Panc1 (cell line): Measurements from ENCODE around the gene RUVBL1. TPM values are rescaled to one million over a fixed set of nuclear protein-coding genes. Genes with fewer than 3 reads are reported as not detected.

ENCODE experiments used
- ATAC-seq: fragments of 200-7000 bp; cut with Tn5 transposase; 2 replicates; pipeline ENCODE4 v1.9.1; 2020; ENCODE audit warnings: mild to moderate bottlenecking, moderate library complexity
- BruUV-seq: library from RNA; stranded (reverse); fragments of 400-500 nt; replicated peaks from 2 replicates; lab custom pipeline; 2021; lab: Mats Ljungman, UMichigan
- CTCF ChIA-PET: fragments of 300-600 bp; sonication (Branson Sonifier 250); formaldehyde crosslinking; loops from one replicate; lab custom pipeline; 2022; ENCODE audit warnings: antibody characterized with exemption; lab: Charles Lee
- POLR2A ChIA-PET: fragments of 300-600 bp; sonication (Branson Sonifier 250); formaldehyde crosslinking; loops from one replicate; lab custom pipeline; 2022; ENCODE audit warnings: antibody characterized with exemption; lab: Charles Lee
- DNase-seq: peaks from one replicate; pipeline ENCODE4 v3.0.0-alpha.2; 2010; ENCODE audit warnings: low read depth, low spot score
- H3K27ac ChIP-seq: 2 replicates; pipeline ENCODE4 v1.5.1; 2011; ENCODE audit warnings: mild to moderate bottlenecking, low read length, inconsistent platforms
- H3K27me3 ChIP-seq: fragments of 200-500 bp; sonication (Bioruptor generic); 2 replicates; pipeline ENCODE4 v1.6.0; 2014; ENCODE audit warnings: low read length, inconsistent platforms; ENCODE audit not compliant: control insufficient read depth, insufficient read depth
- H3K36me3 ChIP-seq: fragments of 200-500 bp; sonication (Bioruptor generic); 2 replicates; pipeline ENCODE4 v1.5.1; 2014; ENCODE audit warnings: inconsistent platforms, mild to moderate bottlenecking, low read length, moderate library complexity; ENCODE audit not compliant: control insufficient read depth, insufficient read depth
- H3K4me1 ChIP-seq: 2 replicates; pipeline ENCODE4 v1.5.1; 2011; ENCODE audit warnings: inconsistent platforms, mild to moderate bottlenecking, low read length, moderate library complexity; ENCODE audit not compliant: control insufficient read depth, insufficient read depth
- H3K4me3 ChIP-seq, 2 experiments: 2 replicates each; pipeline ENCODE4 v1.5.1; 2011 to 2012; ENCODE audit warnings: low read depth in 2 of 2, low read length in 2 of 2, mild to moderate bottlenecking in 2 of 2, inconsistent platforms in 1 of 2, moderate library complexity in 1 of 2
- H3K9me3 ChIP-seq: fragments of 200-500 bp; sonication (Bioruptor generic); 2 replicates; pipeline ENCODE4 v1.5.1; 2014; ENCODE audit warnings: low read depth, mild to moderate bottlenecking, inconsistent platforms, low read length, moderate library complexity; ENCODE audit not compliant: control insufficient read depth, insufficient read depth
- CTCF ChIP-seq: fragments of 450-650 bp; IDR thresholded peaks from 2 replicates; pipeline ENCODE4 v1.5.1; 2017; ENCODE audit warnings: mild to moderate bottlenecking
- POLR2AphosphoS5 ChIP-seq: IDR thresholded peaks from 2 replicates; pipeline ENCODE4 v1.6.1; 2012; ENCODE audit warnings: mild to moderate bottlenecking, low read depth, low read length, moderate library complexity
- SIN3A ChIP-seq: IDR thresholded peaks from 2 replicates; pipeline ENCODE4 v1.6.1; 2012; ENCODE audit warnings: low read depth, mild to moderate bottlenecking, low read length, moderate library complexity, borderline replicate concordance; ENCODE audit not compliant: insufficient read depth
- TCF7L2 ChIP-seq: IDR thresholded peaks from 2 replicates; pipeline ENCODE4 v1.6.1; 2011; ENCODE audit warnings: mild to moderate bottlenecking, low read depth, low read length, inconsistent platforms
- in situ Hi-C: cut with HindIII; loops from 2 replicates; pipeline ENCODE4 v1.10.0; 2016; ENCODE audit warnings: low sequenced_read_pairs, low pct_unique_long_range_greater_than_20kb
- intact Hi-C: fragments of 100-400 bp; cut with micrococcal nuclease; formaldehyde crosslinking; loops from one replicate; pipeline ENCODE4 v1.10.0; 2022; ENCODE audit not compliant: unreplicated experiment
- total RNA-seq: library from RNA; stranded (reverse); gene quantifications from one replicate; pipeline ENCODE4 v1.2.1, GENCODE V29; 2021; ENCODE audit not compliant: unreplicated experiment
- TF ChIP-seq, protein P1 (sequence below), 2 experiments: IDR thresholded peaks; 2 replicates each; pipeline ENCODE4 v1.6.1; 2011 to 2012; ENCODE audit warnings: low read depth in 2 of 2, control low read depth in 1 of 2, low read length in 1 of 2, mild to moderate bottlenecking in 1 of 2, moderate library complexity in 1 of 2; ENCODE audit not compliant: insufficient read depth in 1 of 2

Gene RUVBL1
- total RNA-seq, 1 experiment from 2014 or later: 122 TPM

DNA sequence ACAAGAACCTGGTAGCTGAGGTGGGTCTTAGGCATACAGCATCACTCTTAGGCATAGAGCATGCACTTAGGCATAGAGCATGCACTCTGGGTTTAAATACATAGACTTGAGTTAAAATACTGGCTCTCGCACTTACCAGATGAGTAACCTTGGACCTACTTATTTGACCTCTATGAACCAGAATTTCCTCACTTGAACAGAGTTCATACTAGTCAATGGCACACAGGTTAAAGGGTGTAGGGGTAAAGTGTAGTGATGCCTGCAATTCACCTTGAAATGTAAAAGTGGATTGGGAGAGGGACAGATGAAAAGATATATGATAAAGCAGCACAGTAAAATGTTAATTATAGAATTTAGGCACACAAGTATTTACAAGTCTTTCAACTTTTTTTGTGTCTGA, 1.6 kb downstream of the RUVBL1 start:
- ChIA-PET CTCF (no interaction called here), POLR2A (no interaction called here)
- Histone ChIP-seq H3K4me3 (peak overlapping the region in 1 of 2 experiments; percentile 95; a peak in 3 of 4 replicates), H3K9me3 (no peaks in the 10 kb centered on the region), H3K4me1 (peaks cover 12% of the 10 kb centered on the region), H3K27me3 (no peaks in the 10 kb centered on the region), H3K27ac (peak overlapping the region; percentile 96; the same call in 1 of the 2 replicates), H3K36me3 (peaks cover 8% of the 10 kb centered on the region)
- DNase-seq (no peak), ATAC-seq (no peak)
- BruUV-seq: no TSS peak
- TF ChIP-seq, protein P1, sequence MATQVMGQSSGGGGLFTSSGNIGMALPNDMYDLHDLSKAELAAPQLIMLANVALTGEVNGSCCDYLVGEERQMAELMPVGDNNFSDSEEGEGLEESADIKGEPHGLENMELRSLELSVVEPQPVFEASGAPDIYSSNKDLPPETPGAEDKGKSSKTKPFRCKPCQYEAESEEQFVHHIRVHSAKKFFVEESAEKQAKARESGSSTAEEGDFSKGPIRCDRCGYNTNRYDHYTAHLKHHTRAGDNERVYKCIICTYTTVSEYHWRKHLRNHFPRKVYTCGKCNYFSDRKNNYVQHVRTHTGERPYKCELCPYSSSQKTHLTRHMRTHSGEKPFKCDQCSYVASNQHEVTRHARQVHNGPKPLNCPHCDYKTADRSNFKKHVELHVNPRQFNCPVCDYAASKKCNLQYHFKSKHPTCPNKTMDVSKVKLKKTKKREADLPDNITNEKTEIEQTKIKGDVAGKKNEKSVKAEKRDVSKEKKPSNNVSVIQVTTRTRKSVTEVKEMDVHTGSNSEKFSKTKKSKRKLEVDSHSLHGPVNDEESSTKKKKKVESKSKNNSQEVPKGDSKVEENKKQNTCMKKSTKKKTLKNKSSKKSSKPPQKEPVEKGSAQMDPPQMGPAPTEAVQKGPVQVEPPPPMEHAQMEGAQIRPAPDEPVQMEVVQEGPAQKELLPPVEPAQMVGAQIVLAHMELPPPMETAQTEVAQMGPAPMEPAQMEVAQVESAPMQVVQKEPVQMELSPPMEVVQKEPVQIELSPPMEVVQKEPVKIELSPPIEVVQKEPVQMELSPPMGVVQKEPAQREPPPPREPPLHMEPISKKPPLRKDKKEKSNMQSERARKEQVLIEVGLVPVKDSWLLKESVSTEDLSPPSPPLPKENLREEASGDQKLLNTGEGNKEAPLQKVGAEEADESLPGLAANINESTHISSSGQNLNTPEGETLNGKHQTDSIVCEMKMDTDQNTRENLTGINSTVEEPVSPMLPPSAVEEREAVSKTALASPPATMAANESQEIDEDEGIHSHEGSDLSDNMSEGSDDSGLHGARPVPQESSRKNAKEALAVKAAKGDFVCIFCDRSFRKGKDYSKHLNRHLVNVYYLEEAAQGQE (IDR thresholded peaks at IDR 0.05; ENCODE audit: insufficient read depth in 1 of 2, low read depth in 2 of 2, low read length in 1 of 2): no peak
- TF ChIP-seq CTCF (no peak), TCF7L2 (no peak), POLR2AphosphoS5 (no peak), SIN3A (no peak)
- intact Hi-C loops (no loop called here), in situ Hi-C loops (no loop called here)

- H3K4me1 ChIP-seq: no peaks in the 10 kb centered on the region
- POLR2A ChIA-PET: no interaction called here
- CTCF ChIA-PET: no interaction called here
- BruUV-seq: no TSS peak
- ATAC-seq (no peak), DNase-seq (no peak)
- in situ Hi-C loops (no loop called here), intact Hi-C loops (no loop called here)
- TF ChIP-seq TCF7L2 (no peak), CTCF (no peak), SIN3A (no peak), POLR2AphosphoS5 (no peak)
- TF ChIP-seq, protein P1 (IDR thresholded peaks at IDR 0.05; ENCODE audit: insufficient read depth in 1 of 2, low read depth in 2 of 2, low read length in 1 of 2): no peak
- no peaks in the 10 kb centered on the region for H3K27me3 ChIP-seq
- no peak overlapping the region for H3K27ac ChIP-seq
- no peaks in the 10 kb centered on the region for H3K9me3 ChIP-seq
- H3K36me3 ChIP-seq: peaks cover 46% of the 10 kb centered on the region
- H3K4me3 ChIP-seq: no peak overlapping the region
Measured at GRCh38 chr3:128113817-128114794, 9.5 kb downstream of the RUVBL1 start.
